ENCODE data around the gene RPL27A.

The RPL27A gene

DNA sequence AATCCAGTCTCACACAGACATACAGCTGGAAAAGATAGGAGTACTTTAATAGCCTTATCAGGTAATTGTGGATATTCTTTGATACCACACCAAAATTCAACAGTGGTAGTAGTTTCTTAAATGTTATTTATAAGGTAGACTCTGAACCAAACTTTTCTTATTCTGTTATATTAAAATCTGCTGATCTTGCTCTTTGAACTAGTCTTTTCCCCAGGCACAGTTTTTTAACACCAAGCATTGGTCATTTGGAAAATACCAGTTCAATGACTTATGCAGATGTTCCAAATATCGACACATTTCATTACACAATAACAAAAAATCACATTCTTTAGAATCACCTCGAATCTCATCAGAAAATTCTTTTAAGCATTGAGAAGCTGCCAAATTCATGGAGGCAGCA, 7.7 kb upstream of the RPL27A start:
- no peak for DNase-seq (ENCODE audit: low read depth)

DNA sequence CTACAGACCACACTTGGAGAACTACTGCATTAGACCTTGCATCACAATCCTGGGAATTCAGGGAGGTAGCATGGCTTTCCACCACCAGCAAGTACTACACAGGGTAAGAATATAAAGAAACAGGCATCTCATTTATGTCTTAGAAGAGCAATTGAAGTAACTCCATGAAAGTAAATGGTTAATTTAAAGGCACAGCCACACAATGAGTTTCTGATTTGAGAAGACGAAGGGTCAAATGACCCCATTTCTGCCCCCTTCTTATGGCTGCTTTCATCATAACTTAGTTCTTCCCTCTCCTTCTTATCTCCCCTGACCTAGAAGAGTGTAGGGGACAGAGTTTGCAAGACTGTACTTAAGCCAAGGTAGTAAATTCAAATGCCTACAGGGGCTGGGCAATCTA, 6.1 kb upstream of the RPL27A start:
- DNase-seq (ENCODE audit: low read depth) = no peak

DNA sequence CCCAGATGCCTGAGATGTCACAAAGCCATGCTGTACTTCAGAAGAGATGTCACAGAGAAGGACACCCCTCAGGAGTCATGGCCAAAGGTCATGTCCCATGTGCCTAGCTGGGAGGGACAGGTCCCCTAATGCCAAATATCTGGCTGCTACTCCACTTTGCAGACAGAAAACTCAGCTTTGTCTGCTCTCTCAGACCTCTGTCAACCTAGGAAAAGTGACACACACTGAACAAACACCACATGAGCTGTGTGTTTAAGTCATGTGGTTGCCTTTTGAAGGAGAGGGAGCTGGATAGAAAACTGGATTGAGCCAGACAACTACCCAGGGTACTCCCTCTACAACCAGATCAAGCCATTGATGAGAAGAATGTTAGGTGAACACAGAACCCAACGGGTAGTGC, 3.6 kb upstream of the RPL27A start:
- no peak for DNase-seq (ENCODE audit: low read depth)

DNA sequence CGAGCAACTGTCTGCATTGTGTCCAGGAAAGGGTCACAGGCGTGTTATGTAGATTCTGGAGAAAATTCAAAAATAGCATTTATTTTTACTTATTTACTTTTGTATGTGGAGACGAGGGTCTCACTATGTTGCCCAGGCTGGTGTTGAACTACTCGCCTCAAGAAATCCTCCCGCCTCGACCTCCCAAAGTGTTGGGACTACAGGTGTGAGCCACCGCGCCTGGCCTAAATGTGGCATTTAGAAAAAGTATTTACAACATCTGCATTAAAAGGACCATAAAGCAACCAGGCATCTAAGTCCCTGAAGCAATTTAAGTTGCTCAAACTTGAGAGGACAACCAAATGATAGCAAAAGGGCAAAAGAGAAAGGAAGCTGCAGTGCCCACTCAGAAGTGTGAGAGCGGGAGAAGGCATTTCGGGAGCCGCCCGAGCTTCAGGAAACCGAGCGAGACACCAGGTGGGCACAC, 722 bp upstream of the RPL27A start:
- no peak for DNase-seq (ENCODE audit: low read depth)

DNA sequence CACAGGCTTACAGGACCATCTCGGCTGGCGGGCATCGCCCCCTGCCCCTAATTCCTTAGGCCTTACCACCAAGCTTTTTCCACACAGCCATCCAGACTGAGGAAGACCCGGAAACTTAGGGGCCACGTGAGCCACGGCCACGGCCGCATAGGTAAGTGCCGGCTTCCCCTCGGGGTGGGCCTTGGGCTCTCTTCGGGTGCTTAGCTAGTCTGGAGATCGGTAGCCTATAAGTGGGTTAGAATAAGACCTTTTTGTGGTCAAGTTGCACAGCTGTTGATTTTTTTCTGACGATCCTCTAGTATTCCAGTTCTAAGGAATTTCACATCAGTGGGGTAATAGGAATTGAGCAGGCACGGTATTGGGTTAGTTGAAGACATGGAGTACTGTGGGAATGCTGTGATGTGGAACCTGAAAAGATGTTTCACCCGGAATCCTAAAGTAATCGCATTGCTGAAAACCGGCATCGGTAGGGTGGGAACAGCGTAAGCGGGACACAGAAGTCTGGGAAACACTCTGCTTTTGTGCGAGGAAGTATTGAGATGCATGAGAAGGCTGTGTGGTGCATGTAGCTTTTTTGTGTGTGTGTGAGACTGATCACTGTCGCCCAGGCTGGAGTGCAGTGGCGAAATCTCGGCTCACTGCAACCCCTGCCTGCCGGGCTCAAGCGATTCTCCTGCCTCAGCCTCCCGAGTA, 669 bp downstream of the RPL27A start:
- DNase-seq (ENCODE audit: low read depth) = no peak

DNA sequence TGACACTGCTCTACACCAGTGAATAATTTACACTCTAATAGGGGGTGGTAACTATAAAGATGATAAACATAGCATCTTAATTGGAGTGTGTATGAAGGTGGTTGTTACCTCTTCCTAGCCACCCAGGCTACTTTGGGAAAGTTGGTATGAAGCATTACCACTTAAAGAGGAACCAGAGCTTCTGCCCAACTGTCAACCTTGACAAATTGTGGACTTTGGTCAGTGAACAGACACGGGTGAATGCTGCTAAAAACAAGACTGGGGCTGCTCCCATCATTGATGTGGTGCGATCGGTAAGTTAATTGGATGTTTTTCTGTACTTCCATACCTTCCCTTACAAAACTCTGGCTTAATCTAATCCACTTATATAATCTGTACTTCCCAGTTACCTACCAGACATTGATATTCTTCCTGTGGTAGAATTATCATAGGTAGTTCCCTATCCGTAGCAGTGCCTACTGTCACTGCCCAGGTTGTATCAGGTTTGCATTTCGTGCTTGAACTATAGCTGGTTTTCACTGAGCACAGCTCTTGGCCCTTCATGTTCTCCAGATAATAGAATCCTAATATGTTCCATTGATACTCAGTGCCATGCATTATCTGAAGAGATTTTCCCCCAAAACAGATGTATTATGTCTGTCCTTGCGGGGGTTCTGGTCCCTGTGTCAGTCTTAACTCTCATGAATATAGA, 2.2 kb downstream of the RPL27A start:
- DNase-seq (ENCODE audit: low read depth) = no peak

DNA sequence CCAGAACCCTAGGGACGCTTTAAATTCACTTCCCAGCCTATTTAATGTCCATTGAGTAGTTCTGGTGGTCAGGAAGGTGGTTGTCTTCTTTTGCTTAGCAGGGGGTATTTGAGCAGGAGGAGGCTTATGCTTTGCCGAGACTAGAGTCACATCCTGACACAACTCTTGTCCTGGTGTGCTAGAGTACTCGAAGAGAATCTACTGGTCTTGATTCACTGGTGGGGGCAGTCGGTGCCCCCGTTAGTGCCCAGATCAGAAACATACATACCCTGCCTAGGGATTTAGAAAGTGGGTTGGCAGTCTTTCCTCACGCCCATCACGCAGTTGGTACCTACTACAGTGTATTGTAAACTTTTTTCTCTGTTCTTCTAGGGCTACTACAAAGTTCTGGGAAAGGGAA, 2.7 kb downstream of the RPL27A start:
- no peak for DNase-seq (ENCODE audit: low read depth)

DNA sequence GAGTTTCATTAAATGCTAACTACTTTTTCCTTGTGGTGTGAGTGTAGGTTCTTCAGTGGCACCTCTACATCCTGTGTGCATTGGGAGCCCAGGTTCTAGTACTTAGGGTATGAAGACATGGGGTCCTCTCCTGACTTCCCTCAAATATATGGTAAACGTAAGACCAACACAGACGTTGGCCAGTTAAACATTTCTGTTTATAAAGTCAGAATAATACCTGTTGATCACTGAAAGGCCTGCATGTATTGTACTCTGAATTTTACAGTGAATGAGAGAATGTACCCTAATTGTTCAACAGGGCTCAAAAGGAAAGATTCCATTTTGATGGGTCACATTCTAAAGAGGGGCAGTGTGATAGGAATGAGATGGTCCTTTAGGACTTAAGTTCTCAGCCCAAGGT, 3.2 kb downstream of the RPL27A start:
- no peak for DNase-seq (ENCODE audit: low read depth)

DNA sequence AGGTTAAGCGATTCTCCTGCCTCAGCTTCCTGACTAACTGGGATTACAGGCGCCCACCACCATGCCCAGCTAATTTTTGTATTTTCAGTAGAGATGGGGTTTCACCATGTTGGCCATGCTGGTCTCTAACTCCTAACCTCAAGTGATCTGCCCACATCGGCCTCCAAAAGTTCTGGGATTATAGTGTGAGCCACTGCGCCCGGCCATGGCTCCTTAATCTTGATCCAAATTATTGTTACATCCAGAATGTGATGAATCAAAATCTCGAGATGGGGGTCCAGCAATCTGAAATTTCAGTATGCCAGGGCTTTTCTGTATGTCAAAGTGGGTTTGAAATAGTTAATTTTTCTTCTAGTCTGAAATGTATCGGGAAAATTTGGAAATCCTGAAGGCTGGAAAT, 3.7 kb downstream of the RPL27A start:
- no peak for DNase-seq (ENCODE audit: low read depth)

DNA sequence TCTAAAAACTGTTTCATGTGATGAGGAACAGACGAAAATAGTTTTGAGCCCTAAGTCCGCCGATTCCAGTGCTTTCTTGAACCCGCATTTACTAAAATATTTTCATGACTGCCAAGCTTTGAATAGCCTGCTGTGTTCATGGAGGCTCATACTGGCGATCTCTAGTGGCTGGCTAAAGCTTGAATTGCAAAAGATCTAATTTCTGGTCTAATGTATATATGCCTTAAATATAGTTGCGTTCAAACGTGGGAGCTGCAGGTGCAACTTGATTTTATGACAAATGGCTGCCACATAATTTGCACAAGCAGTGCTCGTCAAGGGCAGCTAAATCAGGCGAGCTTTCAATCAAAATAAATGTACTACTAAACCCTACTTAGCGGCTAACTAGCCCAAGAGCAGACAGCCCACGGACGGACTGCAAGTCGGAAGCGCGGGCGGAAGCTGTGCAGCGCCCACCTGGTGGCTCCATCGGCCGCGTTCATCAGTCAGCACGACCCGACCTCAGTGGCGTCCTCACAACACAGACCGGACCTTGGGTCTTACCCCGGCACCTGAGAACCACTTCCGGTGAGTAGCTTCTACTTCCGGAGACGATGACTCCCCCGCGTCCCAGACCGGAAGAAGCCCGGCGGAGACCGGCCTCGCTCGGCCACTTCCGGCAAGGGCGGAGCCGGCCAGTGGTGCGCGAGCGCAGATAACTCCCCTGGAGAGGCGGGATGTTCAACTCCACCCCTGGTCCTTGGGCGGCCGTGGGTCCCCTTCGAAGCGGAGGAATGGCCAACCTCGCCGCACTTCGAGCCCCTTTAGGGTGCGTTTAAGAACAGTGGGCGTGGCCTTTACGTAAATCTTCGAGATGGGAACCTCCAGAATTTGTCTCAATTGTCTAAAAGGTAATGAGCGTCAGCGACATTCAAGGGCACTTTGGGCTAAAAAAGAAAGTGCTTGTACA, 6.1 kb downstream of the RPL27A start:
- DNase-seq (ENCODE audit: low read depth) = peak; percentile 81

DNA sequence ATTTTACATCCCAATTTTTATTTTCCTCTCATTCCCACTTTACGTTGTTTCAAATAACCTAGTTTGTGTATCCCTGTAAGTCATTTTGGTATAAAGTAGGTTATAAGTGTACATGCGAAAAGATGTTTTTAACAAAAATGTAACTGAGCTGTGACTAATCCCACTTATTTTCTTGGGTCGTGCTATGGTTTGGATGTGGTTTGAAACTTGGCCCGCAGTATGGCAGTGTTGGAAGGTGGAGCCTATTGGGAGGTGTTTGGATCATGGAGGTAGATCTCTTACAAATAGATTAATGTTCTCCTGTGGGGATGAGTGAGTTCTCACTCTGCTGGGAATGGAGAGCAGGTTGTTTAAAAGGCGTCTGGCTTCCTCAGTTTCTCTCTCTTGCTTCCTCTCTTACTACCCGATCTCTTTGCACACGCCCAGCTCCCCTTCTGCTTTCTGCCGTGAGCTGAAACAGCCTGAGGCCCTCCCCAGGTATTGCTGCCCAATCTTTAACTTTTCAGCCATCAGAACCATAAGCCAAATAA, 7.2 kb downstream of the RPL27A start:
- no peak for DNase-seq (ENCODE audit: low read depth)

DNA sequence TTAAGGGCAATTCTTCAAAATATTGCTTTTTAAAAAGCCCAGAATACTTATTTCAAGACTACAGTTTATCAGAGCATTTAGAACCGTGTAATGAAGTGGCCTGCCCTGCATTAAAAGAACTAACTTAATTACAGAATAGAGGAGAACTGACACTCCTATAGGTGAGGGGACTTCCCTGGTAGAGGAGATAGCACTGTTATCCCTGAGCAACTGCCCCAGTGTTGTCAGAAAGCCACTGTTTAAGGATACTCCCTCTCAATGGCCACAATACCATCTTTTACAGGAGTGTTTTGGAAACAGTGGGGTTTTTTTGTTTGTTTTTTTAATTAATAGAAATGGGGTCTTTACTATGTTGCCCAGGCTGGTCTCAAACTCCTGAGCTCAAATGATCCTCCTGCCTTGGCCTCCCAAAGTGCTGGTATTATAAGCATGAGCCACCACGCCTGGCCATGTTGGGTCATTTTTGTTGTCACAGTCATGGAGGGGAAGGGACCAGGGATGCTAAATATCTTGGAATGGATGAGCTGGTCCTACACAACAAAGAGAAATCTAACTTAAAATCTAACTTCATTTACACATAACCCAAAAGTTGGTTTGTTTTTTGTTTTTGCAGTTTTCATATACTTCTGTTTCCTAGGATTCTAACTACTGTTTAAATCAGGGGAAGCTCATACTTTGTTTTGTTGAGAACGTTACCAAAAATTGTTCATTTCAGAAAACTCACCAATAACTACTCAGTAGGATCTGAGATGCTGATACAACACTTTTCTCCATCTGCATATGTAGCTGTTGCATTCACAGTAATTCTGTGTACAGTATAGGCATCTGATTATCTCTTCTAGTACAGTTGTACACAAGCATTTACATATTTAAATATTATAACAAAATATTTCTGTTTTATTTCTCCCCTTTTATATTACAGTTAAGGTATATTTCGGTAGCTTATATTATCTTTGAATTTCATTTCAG, 8.1 kb downstream of the RPL27A start:
- no peak for DNase-seq (ENCODE audit: low read depth)

DNA sequence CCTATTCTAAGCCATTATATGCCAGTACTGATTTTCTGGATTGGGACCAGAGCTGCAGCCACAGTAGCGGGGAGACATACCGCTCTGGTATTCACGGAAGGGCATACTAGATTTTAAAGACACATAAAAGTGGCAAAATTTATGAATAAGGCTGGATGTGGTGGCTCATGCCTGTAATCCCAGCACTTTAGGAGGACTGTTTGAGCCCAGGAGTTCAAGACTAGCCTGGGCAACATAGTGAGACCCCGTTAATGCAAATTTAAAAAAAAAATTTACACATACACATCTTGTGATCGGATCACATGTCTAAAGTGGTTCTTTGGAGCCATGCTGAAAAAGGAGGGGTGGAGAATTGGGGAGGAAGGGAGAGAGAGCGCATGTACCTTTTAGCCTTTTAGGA, 9.0 kb downstream of the RPL27A start:
- no peak for DNase-seq (ENCODE audit: low read depth)

DNA sequence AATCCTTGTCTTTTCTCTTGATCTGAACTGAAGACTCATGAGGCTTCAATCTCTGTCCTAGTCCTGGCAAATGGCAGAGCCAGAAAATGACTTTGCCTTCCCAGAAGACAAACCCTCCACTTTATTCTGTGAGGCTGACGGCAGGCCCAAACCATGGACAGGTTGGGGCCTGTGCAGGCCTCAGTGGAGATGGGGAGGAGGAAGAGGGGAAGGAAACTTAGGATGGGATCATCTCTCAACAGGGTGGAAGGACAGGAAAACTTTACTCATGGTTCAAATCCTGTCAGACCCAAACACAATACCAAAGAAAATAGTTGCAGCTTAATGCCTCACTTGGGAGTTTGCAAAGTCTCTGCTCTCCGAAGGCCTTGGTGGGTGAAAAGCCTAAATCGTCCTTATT, 9.8 kb downstream of the RPL27A start:
- no peak for DNase-seq (ENCODE audit: low read depth)

DNA sequence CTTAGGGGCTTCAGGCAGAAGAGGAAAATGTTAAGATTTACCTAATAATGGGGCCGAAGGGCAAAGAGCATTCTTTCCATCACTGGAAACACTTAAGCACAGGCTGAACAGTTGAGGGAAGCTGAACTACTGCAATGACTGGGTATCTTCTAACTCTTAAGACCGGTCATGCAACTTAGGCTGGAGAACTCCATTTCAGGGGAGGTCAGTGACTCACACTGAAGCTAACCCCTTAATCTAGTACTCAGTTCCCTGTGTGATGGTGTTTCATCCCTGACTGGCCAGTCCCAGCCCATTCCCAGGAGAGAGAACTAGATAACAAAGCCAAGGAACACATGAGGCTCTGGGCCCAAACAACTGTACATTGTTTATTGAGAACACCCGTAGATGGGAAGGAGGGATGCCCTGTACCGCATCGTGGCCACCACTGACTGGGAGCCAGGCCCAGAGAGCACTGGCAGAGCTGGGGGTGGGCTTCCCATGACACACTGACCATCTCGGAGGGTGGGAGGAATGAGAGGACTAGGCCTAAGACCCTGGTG, 10.5 kb downstream of the RPL27A start:
- no peak for DNase-seq (ENCODE audit: low read depth)

DNA sequence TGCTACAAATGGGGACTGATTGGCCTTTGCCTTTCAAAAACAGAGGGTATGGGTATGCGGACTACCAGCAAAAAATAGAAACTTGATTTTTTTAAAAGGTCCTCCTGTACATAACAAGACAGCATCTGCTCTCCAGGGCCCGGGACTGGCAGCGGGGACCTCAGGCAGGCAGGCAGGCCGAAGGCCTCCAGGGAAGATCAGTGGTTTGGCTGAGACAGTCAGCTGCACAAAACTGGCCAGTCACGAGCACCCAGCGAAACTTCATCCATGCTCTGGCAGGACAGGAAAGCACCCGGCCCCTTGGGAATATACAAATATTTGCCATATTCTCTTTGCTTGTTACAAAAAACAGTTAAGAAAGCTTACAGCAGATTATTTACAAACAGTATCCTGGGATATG, 11.0 kb downstream of the RPL27A start:
- no peak for DNase-seq (ENCODE audit: low read depth)

DNA sequence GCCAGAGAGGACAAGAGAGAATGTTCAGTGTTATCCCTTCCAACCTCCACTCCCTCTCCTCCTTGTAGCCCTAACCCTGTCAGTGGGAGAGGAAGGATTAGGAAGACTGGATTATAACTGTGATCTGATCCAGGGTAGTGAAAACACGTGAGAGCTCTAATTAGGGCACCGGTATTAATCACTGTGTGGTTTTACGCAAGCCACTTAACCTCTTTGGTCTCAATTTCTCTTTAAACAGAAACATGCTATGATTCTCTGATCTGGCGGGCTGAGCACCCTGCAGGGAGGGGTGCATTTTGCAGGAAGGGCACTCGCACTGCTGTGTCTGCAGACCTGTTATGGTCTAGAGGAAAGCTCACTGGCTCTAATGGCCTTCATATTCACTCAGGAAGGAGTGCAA, 11.5 kb downstream of the RPL27A start:
- DNase-seq (ENCODE audit: low read depth) = no peak

DNA sequence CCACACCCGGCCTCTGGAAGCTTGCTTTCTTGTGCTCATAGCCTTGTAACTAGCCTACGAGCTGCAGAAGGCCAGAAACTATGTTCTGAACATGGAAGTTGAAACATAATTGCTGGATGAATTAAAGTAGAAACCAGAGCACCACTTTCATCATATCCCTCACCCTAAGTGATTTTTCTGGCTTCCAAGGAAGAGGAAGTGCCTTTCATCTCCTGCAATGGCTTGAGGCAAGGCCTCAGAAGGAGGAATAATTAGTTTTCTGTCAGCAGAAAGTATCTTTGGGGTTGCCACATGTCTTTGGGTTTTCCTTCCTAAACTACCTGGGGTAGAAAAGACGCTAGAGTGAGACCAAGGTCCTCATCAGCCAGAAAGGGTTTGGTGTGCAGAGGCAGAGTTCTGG, 14.5 kb downstream of the RPL27A start:
- DNase-seq (ENCODE audit: low read depth) = no peak

DNA sequence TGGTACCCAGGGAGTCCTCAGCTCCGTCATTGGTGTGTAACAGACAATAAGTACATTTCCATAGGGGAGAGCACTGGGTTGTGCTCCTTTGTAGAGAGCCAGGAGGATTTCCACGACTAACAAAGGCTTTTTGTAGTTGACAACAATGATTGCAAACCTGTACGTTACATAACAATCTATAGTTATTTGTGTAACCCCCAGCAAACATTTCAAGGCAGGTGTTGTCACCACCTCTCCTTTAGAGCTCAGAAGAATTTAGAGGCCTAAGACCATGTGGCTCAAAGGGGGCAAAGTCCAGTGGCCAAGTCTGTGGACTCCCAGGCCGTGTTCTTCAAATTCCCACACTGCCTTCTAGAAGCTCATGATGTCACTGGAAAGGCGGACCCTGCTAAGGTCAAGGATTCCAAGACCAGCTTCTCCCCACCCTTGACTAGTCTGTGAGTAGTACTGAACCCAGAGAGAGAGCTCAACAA, 15.8 kb downstream of the RPL27A start:
- no peak for DNase-seq (ENCODE audit: low read depth)

DNA sequence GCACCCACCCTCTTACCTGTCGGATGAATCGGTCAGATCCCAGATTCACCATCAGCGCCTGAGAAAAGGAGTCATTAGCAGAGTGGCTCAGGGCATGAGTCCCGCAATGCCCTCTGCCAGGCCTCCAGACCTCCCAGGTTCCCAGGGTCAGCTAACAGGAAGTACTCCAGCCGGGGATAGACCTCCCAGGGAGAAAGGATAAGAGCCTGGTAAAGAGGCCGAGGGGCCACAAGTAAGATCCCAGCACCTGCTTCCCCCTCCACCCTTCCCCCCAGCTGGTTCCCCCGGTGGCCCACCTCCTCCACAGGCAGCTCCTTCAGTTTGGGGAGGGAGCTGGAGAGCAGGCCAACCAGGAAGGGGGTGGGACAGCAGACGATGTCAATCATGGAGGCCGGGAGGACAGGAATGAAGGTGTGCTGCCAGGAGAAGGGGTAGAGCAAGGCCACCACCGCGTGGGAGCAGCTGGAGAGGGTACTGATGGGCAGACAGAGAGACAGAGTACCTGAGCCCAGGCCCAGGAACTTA, 16.4 kb downstream of the RPL27A start:
- no peak for DNase-seq (ENCODE audit: low read depth)

DNA sequence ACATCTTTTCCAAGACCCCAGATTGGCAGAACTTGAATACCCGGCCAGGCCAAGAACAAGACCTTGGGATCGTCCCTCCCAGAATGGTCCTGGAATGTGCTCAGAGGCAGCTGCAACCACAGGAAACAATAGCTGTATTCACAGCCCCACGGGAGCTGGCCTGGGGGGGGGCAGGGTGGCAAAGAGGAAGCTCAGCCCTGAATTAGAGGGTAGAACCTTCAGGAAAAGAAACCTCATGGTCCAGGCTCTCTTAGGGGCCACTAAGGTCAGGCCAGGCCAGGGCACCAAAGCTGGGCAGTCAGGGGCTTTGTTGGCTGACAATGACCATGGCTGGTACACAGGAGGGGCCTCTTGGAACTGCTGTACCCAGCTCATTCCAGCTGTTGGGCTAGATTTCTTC, 17.3 kb downstream of the RPL27A start:
- no peak for DNase-seq (ENCODE audit: low read depth)
